NCI-H1092 (cell line): ENCODE measurements around the gene TSEN34.
"Not testable (repeated sequence)": the region's sequence is repeated elsewhere in the genome, so short reads cannot be mapped to it uniquely, and the experiment has no call there.

ENCODE experiments used
- DNase-seq: peaks from one replicate; lab custom pipeline; 2025; lab: John Stamatoyannopoulos, UW

TSEN34 gene

GRCh38 chr19:54188215-54188871 lies 2.8 kb upstream of the TSEN34 start:
- DNase-seq = no peak

GRCh38 chr19:54189145-54189734 lies 1.9 kb upstream of the TSEN34 start, which contains the start of gene MBOAT7:
Gene MBOAT7, minus strand, starts transcription at chr19:54189580. Its CDS starts 1,072 bp downstream, at chr19:54188508.
- DNase-seq = no peak

- DNase-seq = peak; percentile 99
These were observed 1.2 kb upstream of the TSEN34 start for GRCh38 chr19:54189735-54190502.

DNA sequence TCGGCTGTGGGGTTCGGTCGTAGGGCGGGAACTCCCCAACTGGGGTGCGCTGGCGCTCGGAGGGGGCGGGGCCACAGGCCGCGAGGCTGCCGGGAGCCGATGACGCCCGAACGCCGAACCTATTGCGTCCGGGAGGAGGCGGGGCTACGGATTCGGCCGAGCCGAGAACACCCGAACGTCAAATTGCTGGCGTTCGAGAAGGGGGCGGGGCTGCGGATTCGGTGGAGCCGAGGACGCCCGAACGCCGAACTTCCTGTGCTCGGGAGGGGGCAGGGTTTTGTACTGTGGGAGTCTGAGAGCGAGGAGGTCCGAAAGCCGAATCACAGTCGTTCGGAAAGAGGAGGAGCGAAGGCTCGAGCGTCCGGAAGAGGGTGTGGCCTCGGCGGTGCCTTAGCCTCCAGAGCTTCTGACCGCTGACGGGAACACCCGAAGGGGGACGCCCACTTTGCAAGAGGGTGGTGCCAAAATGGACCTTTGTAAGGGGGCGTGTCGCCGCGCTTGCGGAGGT lies 551 bp upstream of the TSEN34 start:
- peak; percentile 98 for DNase-seq

DNA sequence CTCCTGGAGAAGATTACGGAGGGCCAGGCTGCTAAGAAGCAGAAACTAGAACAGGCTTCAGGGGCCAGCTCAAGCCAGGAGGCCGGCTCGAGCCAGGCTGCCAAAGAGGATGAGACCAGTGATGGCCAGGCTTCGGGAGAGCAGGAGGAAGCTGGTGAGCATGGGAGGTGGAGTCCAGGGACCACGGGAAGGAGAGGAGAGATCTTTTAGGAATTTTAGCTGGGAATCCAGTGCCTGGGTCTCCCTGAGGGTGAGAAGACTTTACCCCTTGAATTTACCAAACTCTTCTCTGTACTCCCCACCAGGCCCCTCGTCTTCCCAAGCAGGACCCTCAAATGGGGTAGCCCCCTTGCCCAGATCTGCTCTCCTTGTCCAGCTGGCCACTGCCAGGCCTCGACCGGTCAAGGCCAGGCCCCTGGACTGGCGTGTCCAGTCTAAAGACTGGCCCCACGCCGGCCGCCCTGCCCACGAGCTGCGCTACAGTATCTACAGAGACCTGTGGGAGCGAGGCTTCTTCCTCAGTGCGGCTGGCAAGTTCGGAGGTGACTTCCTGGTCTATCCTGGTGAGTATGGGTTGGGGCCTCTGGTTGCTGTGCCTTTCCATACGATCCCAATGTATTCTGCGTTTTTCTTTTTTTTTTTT lies 824 bp downstream of the TSEN34 start:
- no peak for DNase-seq

DNA sequence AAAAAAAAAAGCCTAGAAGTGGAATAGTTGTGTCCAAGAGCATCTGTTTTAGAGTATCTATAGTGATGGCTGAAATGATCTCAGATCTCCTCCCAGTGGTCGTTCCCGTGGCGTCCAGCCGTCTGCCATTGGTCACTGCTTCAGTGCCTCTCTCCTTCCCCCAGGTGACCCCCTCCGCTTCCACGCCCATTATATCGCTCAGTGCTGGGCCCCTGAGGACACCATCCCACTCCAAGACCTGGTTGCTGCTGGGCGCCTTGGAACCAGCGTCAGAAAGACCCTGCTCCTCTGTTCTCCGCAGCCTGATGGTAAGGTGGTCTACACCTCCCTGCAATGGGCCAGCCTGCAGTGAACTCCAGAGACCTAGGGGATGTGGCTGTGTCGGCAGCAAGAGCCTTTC lies 1.9 kb downstream of the TSEN34 start:
- no peak for DNase-seq

DNA sequence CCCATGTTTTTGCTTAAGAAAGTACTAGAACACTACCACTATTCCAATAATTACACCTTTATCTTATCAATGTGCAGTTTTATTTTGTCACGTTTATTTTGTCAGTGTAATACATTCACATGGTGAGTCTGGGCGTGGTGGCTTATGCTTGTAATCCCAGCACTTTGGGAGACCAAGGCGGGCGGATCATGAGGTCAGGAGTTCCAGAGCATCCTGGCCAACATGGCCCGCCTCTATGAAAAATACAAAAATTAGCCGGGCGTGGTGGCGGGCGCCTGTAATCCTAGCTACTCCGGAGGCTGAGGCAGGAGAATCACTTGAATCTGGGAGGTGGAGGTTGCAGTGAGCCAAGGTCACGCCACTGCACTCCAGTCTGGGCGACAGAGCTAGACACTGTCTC lies 3.4 kb downstream of the TSEN34 start:
- not testable (repeated sequence) for DNase-seq

DNA sequence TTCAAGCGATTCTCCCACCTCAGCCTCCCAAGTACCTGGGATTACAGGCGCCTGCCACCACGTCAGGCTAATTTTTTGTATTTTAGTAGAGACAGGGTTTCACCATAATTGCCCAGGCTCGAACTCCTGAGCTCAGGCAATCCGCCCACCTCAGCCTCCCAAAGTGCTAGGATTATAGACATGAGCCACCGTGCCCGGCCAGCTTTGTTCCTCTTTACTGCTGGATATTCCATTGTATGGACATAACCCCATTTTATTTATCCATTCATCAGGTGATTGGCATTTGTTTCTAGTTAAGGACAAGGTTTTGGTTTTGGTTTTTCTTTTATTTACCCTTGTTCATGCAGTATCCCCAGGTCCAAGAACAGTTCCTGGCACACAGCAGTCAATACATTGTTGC lies 5.4 kb downstream of the TSEN34 start:
- DNase-seq = no peak

GRCh38 chr19:54197121-54197520 lies 6.0 kb downstream of the TSEN34 start:
- DNase-seq = no peak

DNA sequence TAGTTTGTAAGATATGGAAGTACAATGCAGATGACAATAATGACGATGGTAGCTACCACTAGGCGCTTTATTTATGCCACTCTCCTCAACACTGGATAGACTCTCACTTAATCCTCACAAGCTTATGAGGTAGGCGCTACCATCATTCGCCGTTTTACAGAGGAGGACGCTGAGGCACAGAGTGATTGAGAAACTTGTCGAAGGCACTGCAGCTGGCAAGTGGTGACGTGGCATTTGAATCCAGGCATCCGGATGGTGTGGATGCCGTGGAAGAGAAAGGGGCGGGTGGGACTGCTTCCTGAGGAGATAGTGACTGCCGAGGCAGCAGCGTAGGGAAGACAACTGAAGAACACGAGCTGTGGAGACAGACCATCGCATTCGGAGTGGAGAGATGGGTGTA lies 8.3 kb downstream of the TSEN34 start:
- no peak for DNase-seq

- no peak for DNase-seq
These were observed 10.1 kb downstream of the TSEN34 start for GRCh38 chr19:54201172-54201701.

GRCh38 chr19:54201980-54202379 lies 10.9 kb downstream of the TSEN34 start:
- no peak for DNase-seq

- no peak for DNase-seq
These were observed 12.1 kb downstream of the TSEN34 start for GRCh38 chr19:54203151-54203611.

DNA sequence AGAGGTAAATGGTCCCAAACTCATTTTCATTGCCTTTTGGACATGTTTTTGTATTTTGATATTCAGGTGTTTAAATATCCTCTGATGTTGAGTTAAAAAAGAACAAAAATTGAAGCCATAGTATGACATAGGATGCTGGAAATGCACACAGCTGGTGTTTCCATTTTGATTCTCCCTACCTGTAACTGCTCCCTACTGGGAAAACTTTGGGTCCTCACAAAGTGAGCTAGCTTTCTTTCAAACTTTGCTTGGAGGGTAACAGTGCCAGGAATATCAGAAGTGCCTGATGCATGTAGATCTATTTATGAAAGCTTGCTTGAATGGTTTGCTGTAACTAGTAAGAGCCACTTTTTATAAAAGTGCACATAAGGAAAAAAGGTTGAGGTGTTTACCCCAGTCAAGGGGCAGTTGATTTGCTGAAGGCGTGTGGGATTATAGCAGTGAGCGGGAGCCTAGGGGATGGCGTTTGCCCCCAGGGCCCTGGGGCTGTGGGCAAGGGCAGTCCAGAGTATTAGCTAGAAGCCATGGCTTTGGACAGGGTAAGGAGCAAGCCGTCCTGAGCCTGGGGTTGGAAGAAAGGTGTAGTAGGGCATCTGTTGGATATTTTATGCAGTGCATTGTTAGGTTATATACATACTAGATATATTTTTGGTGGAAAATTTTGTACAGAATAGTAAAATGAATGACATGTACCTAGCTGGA lies 13.8 kb downstream of the TSEN34 start:
- no peak for DNase-seq

DNA sequence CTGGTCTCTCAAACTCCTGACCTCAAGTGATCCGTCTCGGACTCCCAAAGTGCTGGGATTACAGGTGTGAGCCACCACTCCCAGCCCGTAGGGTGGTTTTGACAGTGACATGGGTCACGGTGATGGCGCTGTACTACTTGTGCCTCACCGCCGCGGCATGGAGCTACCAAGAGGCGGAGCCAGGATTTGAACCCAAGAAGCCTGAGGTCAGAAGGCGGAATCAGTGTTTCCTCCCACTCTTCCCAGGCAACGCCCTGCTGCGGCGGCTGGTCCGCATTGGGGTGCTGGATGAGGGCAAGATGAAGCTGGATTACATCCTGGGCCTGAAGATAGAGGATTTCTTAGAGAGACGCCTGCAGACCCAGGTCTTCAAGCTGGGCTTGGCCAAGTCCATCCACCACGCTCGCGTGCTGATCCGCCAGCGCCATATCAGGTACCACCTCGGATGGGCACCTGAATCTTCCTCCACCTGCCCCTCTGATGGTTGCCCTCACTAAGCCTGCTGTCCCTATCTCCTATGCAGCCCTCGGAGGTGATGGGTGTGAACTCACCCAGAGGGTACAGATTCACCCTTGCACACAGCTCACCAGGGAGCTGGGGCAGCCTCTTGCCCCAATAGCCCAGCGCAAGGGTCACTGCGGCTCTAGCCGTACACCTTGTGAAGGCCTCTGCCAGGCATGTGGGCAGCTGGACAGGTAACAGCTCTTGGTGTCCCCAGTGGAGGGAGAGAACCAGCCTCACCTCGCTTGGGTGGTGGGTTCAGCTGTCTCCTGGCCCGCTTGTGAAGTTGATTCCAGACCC lies 15.1 kb downstream of the TSEN34 start:
- no peak for DNase-seq

DNA sequence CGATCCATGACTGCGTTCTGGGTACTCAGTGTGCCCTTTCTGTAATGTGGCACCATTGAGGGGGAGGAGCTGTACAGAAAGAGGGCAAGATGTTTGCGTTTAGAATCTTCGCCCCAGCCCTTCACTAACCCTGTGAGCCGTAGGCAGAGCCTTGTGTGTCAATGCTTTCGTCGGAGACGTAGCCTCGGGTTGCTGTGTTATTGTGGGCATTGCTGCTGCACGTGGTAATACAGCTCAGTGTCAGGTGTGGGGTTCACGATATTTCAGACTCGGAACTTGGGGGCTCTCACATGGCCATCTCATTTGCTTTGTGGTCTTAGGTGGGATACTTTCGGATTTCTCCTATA lies 15.7 kb downstream of the TSEN34 start:
- DNase-seq = no peak

- not testable (repeated sequence) for DNase-seq
These were observed 16.1 kb downstream of the TSEN34 start for GRCh38 chr19:54207193-54207592.

DNA sequence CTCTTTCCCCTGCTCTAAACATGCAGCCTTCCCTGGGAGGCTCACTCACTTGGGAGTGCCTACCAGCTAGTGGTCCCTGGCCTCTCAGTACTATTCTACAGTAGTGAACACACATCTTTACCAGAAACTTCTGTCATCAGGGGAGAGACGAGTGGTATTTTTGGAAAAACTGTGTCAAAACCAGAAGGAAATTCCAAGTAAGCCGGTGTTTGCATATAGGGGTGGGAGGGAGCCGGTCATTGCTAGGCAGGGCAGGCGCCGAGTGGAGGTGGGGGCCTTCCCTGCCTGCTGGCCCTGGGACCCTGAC lies 16.5 kb downstream of the TSEN34 start:
- DNase-seq = no peak

GRCh38 chr19:54207983-54208783 lies 17.1 kb downstream of the TSEN34 start:
- DNase-seq = no peak

DNA sequence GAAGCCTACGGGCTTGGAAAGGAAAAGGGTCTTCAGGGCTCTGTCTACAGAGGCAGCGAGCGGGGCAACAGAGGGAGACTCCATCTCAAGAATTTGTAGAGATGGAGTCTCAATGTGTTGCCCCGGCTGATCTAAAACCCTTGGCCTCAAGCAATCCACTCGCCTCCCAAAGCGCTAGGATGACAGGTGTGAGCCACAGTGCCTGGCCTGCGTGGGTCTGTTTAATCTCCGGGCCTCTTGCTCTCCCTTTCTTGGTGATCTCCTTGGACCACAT lies 17.6 kb downstream of the TSEN34 start:
- no peak for DNase-seq
